ENCODE data around the gene CXCR6. TPM values are rescaled to one million over a fixed set of nuclear protein-coding genes. Genes with fewer than 3 reads are reported as not detected.
A peak's percentile ranks its signal among the peaks of the same experiment; 100 is the strongest.

Gene CXCR6
- total RNA-seq, 4 donors from 2014 or later, result 0.54 to 3.5 (median 0.87) TPM; not detected in 1

DNA sequence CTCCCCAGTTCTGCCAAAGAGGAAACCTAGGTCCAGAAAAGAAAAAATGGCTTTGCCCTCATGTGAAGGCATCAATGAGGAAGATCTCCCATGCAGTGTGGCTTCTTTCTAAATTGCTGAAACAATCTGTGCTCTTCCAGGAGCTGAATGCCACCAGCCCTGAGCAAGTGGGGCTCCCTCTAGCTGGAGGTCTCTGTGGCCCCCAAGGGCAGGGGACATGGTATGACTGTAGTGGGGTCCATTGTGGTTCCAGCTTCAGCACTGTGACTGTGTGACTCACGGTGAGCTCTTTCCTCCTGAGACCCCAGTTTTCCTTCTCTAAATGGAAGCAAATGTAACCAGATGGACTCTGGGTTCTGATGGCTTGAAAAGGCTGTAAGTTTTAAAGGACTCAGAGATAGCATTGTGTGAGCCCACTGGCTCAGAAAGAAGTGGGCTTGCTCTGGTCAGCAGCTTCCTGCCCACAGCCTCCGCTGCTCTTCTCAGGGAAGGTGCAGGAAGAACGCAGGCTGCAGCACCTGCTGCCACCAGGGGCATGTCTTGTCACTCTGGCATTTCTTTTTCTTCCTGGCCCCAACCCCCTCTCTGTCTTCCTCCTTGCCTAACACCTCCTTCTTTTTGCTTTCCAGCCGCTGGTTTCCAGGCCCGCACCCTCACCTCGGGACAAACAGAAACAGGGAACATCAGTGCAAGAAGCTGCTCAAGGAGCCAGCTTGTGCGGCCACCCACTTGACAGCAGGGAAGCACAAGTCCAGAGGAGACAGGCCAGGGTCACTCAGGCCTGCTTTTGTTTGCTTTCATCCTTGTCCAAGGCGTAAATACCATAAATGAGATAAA is 5.8 kb upstream of the CXCR6 start:
- TF ChIP-seq, protein P1, sequence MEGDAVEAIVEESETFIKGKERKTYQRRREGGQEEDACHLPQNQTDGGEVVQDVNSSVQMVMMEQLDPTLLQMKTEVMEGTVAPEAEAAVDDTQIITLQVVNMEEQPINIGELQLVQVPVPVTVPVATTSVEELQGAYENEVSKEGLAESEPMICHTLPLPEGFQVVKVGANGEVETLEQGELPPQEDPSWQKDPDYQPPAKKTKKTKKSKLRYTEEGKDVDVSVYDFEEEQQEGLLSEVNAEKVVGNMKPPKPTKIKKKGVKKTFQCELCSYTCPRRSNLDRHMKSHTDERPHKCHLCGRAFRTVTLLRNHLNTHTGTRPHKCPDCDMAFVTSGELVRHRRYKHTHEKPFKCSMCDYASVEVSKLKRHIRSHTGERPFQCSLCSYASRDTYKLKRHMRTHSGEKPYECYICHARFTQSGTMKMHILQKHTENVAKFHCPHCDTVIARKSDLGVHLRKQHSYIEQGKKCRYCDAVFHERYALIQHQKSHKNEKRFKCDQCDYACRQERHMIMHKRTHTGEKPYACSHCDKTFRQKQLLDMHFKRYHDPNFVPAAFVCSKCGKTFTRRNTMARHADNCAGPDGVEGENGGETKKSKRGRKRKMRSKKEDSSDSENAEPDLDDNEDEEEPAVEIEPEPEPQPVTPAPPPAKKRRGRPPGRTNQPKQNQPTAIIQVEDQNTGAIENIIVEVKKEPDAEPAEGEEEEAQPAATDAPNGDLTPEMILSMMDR (IDR thresholded peaks at IDR 0.05), result no peak
- TF ChIP-seq EP300 (IDR thresholded peaks at IDR 0.05), result no peak
- TF ChIP-seq POLR2AphosphoS5 (IDR thresholded peaks at IDR 0.05), result no peak
- TF ChIP-seq POLR2A (IDR thresholded peaks at IDR 0.05), result no peak
- Histone ChIP-seq H3K4me1 (peaks cover 0 to 17% (median 0%) of the 10 kb centered on the region in 3 donors), H3K27me3 (no peaks in the 10 kb centered on the region), H3K4me3 (no peak overlapping the region), H3K9me3 (no peaks in the 10 kb centered on the region), H3K36me3 (peaks cover 0 to 69% of the 10 kb centered on the region in 2 donors), H3K27ac (no peak overlapping the region)
- 70 to 88% methylated on average over 2 to 4 of the region's 8 CpGs for WGBS, 2 donors (ENCODE audit: low coverage in 1 of 2)
- no peak for ATAC-seq

DNA sequence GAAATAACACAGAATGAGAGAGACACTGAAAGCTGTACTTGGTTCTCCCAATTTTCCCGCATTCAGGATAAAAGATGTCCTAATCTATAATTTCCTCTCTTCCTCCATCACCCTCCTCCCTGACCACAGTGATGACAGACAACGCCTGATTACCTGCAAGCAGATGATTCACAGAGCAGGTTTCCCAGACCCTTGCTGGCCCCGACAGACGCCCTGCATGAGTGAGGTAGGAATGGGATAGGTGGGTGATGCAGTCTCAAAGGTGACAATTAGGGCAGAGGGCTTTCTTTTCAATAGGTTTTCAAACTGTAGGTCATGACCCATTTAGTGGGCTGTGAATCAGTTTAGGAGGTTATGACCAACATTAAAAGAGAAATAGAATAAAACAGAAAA is 5.2 kb upstream of the CXCR6 start:
- 96% methylated on average over 2 of the region's 4 CpGs; no CpG with 5 or more reads in 1 of the 2 donors for WGBS, 2 donors (ENCODE audit: low coverage in 1 of 2)
- ATAC-seq, result no peak
- no peaks in the 10 kb centered on the region for H3K27me3 ChIP-seq
- no peak overlapping the region for H3K4me3 ChIP-seq
- peaks cover 0 to 17% (median 0%) of the 10 kb centered on the region in 3 donors for H3K4me1 ChIP-seq
- no peaks in the 10 kb centered on the region for H3K9me3 ChIP-seq
- peaks cover 0 to 69% of the 10 kb centered on the region in 2 donors for H3K36me3 ChIP-seq
- H3K27ac ChIP-seq, result no peak overlapping the region
- TF ChIP-seq, protein P1 (IDR thresholded peaks at IDR 0.05), result no peak
- TF ChIP-seq POLR2A (IDR thresholded peaks at IDR 0.05) (no peak), POLR2AphosphoS5 (IDR thresholded peaks at IDR 0.05) (no peak), EP300 (IDR thresholded peaks at IDR 0.05) (no peak)

DNA sequence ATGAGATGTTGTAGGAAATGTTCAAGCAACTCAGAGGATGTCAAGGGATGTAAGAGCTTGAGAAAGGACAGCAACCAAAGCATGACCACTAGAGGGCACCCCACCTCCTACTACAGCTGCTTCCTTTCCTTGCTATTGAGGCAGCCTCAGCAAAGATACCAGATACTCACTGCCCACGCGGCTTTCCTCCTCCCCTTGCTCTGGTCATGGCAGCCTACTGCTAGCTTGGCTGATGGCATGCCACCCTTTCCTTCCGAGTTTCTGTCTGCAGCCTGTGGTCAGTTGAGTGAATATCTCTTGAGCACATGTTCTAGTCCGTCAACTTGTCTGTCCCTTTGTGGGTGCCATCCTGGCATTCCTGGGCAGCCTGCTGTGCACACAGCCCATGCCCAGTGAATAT is 4.4 kb upstream of the CXCR6 start:
- Histone ChIP-seq H3K9me3 (no peaks in the 10 kb centered on the region), H3K4me3 (no peak overlapping the region), H3K36me3 (peaks cover 0 to 69% of the 10 kb centered on the region in 2 donors), H3K4me1 (peaks cover 0 to 17% (median 0%) of the 10 kb centered on the region in 3 donors), H3K27me3 (no peaks in the 10 kb centered on the region), H3K27ac (no peak overlapping the region)
- TF ChIP-seq POLR2A (IDR thresholded peaks at IDR 0.05) (no peak), POLR2AphosphoS5 (IDR thresholded peaks at IDR 0.05) (no peak), EP300 (IDR thresholded peaks at IDR 0.05) (no peak)
- TF ChIP-seq, protein P1 (IDR thresholded peaks at IDR 0.05), result peak; percentile 84 to 92 (median 88)
- 10 to 16% methylated on average over 3 to 4 of the region's 4 CpGs for WGBS, 2 donors (ENCODE audit: low coverage in 1 of 2)
- peak; percentile 84 for ATAC-seq

DNA sequence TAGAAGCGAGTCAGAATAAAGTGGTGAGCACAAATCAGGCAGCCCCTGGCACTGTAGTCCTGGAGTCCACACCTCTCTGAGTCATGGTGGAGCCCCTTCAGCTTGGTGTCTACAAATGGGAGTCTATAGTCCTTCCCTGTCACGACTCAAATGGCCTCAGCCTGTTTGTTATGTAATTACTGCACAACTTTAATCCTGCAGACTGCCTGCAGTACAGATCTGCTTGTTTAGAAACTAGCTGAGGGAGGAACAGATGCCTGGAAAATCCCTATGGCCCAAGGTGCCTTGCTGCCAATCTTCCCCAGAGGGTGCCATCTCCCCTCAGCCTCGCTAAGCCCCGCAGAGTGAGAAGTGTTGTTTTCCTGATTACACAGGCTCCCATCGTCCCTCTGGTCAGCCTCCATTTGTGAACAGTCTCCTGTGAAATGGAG is 3.9 kb upstream of the CXCR6 start:
- TF ChIP-seq, protein P1 (IDR thresholded peaks at IDR 0.05), result no peak
- no peak for TF ChIP-seq EP300 (IDR thresholded peaks at IDR 0.05)
- no peak for TF ChIP-seq POLR2A (IDR thresholded peaks at IDR 0.05)
- TF ChIP-seq POLR2AphosphoS5 (IDR thresholded peaks at IDR 0.05), result no peak
- WGBS, 2 donors (ENCODE audit: low coverage in 1 of 2), result 34 to 40% methylated on average over 2 to 5 of the region's 5 CpGs
- peak; percentile 27 for ATAC-seq
- Histone ChIP-seq H3K36me3 (peaks cover 0 to 64% of the 10 kb centered on the region in 2 donors), H3K4me3 (no peak overlapping the region), H3K4me1 (peaks cover 0 to 17% (median 0%) of the 10 kb centered on the region in 3 donors), H3K9me3 (no peaks in the 10 kb centered on the region), H3K27me3 (no peaks in the 10 kb centered on the region), H3K27ac (no peak overlapping the region)
